Mesodermal cell (in vitro differentiated cells): ENCODE measurements around the gene ITPR1.
A peak's percentile ranks its signal among the peaks of the same experiment; 100 is the strongest.

Experiments used
- H3K27ac ChIP-seq: 2 replicates; pipeline ENCODE4 v1.7.0; 2013; ENCODE audit warnings: mild to moderate bottlenecking, low read depth, low read length, moderate library complexity; ENCODE audit not compliant: severe bottlenecking
- H3K36me3 ChIP-seq: 2 replicates; pipeline ENCODE4 v1.7.1; 2013; ENCODE audit warnings: mild to moderate bottlenecking, low read length, moderate library complexity; ENCODE audit not compliant: control insufficient read depth, insufficient read depth
- H3K4me1 ChIP-seq: one replicate; pipeline ENCODE4 v1.7.1; 2013; ENCODE audit warnings: mild to moderate bottlenecking, low read length; ENCODE audit not compliant: insufficient read depth, control insufficient read depth, poor library complexity, severe bottlenecking
- H3K4me3 ChIP-seq: 2 replicates; pipeline ENCODE4 v1.7.0; 2013; ENCODE audit warnings: low read length, control low read depth, mild to moderate bottlenecking; ENCODE audit not compliant: insufficient read depth, poor library complexity, severe bottlenecking; ENCODE audit errors: extremely low read depth
- H3K9me3 ChIP-seq: 2 replicates; pipeline ENCODE4 v1.7.1; 2013; ENCODE audit warnings: mild to moderate bottlenecking, low read length, moderate library complexity; ENCODE audit not compliant: control insufficient read depth
- WGBS, 2 experiments: methylation state at CpG; one replicate each; pipeline ENCODE4 v1.1.5; 2013; ENCODE audit warnings: missing lambda C conversion rate in 2 of 2; ENCODE audit not compliant: insufficient coverage in 2 of 2; 5-methylcytosine and 5-hydroxymethylcytosine counted together

ITPR1 gene

GRCh38 chr3:4823986-4824925 is 331.1 kb downstream of the ITPR1 start:
- H3K27ac ChIP-seq: no peak overlapping the region
- H3K9me3 ChIP-seq: no peaks in the 10 kb centered on the region

GRCh38 chr3:4824926-4825325 is 331.8 kb downstream of the ITPR1 start:
- Histone ChIP-seq H3K36me3 (no peaks in the 10 kb centered on the region), H3K9me3 (no peaks in the 10 kb centered on the region), H3K4me1 (peaks cover 44% of the 10 kb centered on the region), H3K27ac (peak overlapping the region; percentile 47), H3K4me3 (no peak overlapping the region)
- 0 to 25% methylated on average over 1 to 2 of the region's 3 CpGs for WGBS, 2 experiments

More at GRCh38 chr3:4823986-4824925, 331.1 kb downstream of the ITPR1 start:
- H3K4me1 ChIP-seq: peaks cover 49% of the 10 kb centered on the region
- no peak overlapping the region for H3K4me3 ChIP-seq
- H3K36me3 ChIP-seq: no peaks in the 10 kb centered on the region
- 94 to 97% methylated on average over 16 to 18 of the region's 26 CpGs for WGBS, 2 experiments

- no peaks in the 10 kb centered on the region for H3K9me3 ChIP-seq
- no peak overlapping the region for H3K4me3 ChIP-seq
- H3K4me1 ChIP-seq: peaks cover 48% of the 10 kb centered on the region
- H3K36me3 ChIP-seq: no peaks in the 10 kb centered on the region
- peak overlapping the region; percentile 47 for H3K27ac ChIP-seq
- WGBS, 2 experiments: 82% methylated on average over 11 to 12 of the region's 12 CpGs
These were observed 332.5 kb downstream of the ITPR1 start for GRCh38 chr3:4825436-4826236.

GRCh38 chr3:4826237-4827100 is 333.3 kb downstream of the ITPR1 start:
- H3K36me3 ChIP-seq: no peaks in the 10 kb centered on the region
- 91 to 93% methylated on average over 18 to 20 of the region's 20 CpGs for WGBS, 2 experiments
- H3K4me1 ChIP-seq: peaks cover 44% of the 10 kb centered on the region
- H3K4me3 ChIP-seq: no peak overlapping the region
- no peaks in the 10 kb centered on the region for H3K9me3 ChIP-seq
- H3K27ac ChIP-seq: no peak overlapping the region

- Histone ChIP-seq H3K9me3 (no peaks in the 10 kb centered on the region), H3K4me1 (peaks cover 51% of the 10 kb centered on the region)
These were observed 334.6 kb downstream of the ITPR1 start for GRCh38 chr3:4827767-4828166.

GRCh38 chr3:4828279-4829030 is 335.3 kb downstream of the ITPR1 start:
- peaks cover 51% of the 10 kb centered on the region for H3K4me1 ChIP-seq
- no peak overlapping the region for H3K4me3 ChIP-seq
- no peaks in the 10 kb centered on the region for H3K36me3 ChIP-seq
- WGBS, 2 experiments: 94 to 96% methylated on average over 6 to 8 of the region's 10 CpGs
- H3K27ac ChIP-seq: no peak overlapping the region
- H3K9me3 ChIP-seq: no peaks in the 10 kb centered on the region

More at GRCh38 chr3:4827767-4828166, 334.6 kb downstream of the ITPR1 start:
- Histone ChIP-seq H3K27ac (no peak overlapping the region), H3K4me3 (no peak overlapping the region), H3K36me3 (no peaks in the 10 kb centered on the region)
- 70 to 75% methylated on average over 4 of the region's 8 CpGs for WGBS, 2 experiments

- peaks cover 51% of the 10 kb centered on the region for H3K4me1 ChIP-seq
- H3K9me3 ChIP-seq: no peaks in the 10 kb centered on the region
- 80% methylated on average over 1 of the region's 1 CpG; no CpG with 5 or more reads in 1 of the 2 experiments for WGBS, 2 experiments
- no peaks in the 10 kb centered on the region for H3K36me3 ChIP-seq
- H3K4me3 ChIP-seq: no peak overlapping the region
- no peak overlapping the region for H3K27ac ChIP-seq
These were observed 335.9 kb downstream of the ITPR1 start for GRCh38 chr3:4829031-4829394.

- H3K27ac ChIP-seq: peak overlapping the region; percentile 96
- H3K4me1 ChIP-seq: peaks cover 37% of the 10 kb centered on the region
- WGBS, 2 experiments: 87 to 98% methylated on average over 4 of the region's 5 CpGs
- H3K4me3 ChIP-seq: peak overlapping the region; percentile 6
- H3K36me3 ChIP-seq: no peaks in the 10 kb centered on the region
- no peaks in the 10 kb centered on the region for H3K9me3 ChIP-seq
These were observed 337.4 kb downstream of the ITPR1 start for GRCh38 chr3:4830586-4830914.

- 83 to 94% methylated on average over 3 to 4 of the region's 4 CpGs for WGBS, 2 experiments
- H3K4me1 ChIP-seq: peaks cover 31% of the 10 kb centered on the region
- no peaks in the 10 kb centered on the region for H3K9me3 ChIP-seq
- H3K36me3 ChIP-seq: no peaks in the 10 kb centered on the region
- H3K4me3 ChIP-seq: no peak overlapping the region
- peak overlapping the region; percentile 96 for H3K27ac ChIP-seq
These were observed 338.4 kb downstream of the ITPR1 start for GRCh38 chr3:4831580-4831950.

GRCh38 chr3:4833471-4833870 is 340.3 kb downstream of the ITPR1 start:
- 96 to 97% methylated on average over 3 to 4 of the region's 5 CpGs for WGBS, 2 experiments
- Histone ChIP-seq H3K4me3 (no peak overlapping the region), H3K4me1 (peaks cover 27% of the 10 kb centered on the region), H3K27ac (no peak overlapping the region), H3K36me3 (no peaks in the 10 kb centered on the region), H3K9me3 (no peaks in the 10 kb centered on the region)
